GM23338 (cell line): ENCODE measurements around the gene CYP4F8. TPM values are rescaled to one million over a fixed set of nuclear protein-coding genes. Genes with fewer than 3 reads are reported as not detected.

Experiments
- ATAC-seq: fragments of 200-7000 bp; cut with Tn5 transposase; 3 replicates; pipeline ENCODE4 v1.9.1; 2020
- DNase-seq: peaks from one replicate; pipeline ENCODE4 v3.0.0-alpha.2; 2015; ENCODE audit warnings: low spot score
- H2AFZ ChIP-seq: fragments of 200-600 bp; sonication (generic); 2 replicates; pipeline ENCODE4 v1.8.0; 2016; ENCODE audit warnings: antibody characterized with exemption, mild to moderate bottlenecking, moderate library complexity
- H3F3A ChIP-seq: fragments of 200-600 bp; sonication (generic); replicated peaks from 2 replicates; pipeline ENCODE4 v1.8.0; 2017; ENCODE audit warnings: antibody characterized with exemption, mixed run types, low read depth
- H3K27ac ChIP-seq: fragments of 200-600 bp; sonication (generic); 2 replicates; pipeline ENCODE4 v1.6.1; 2016; ENCODE audit warnings: low read depth
- H3K27me3 ChIP-seq: fragments of 200-600 bp; sonication (generic); 2 replicates; pipeline ENCODE4 v1.8.0; 2016; ENCODE audit warnings: mild to moderate bottlenecking, mixed run types, moderate library complexity; ENCODE audit not compliant: insufficient read depth
- H3K36me3 ChIP-seq: fragments of 200-600 bp; sonication (generic); 2 replicates; pipeline ENCODE4 v1.8.0; 2016; ENCODE audit warnings: mild to moderate bottlenecking; ENCODE audit not compliant: insufficient read depth
- H3K4me1 ChIP-seq: fragments of 200-600 bp; sonication (generic); 2 replicates; pipeline ENCODE4 v1.8.0; 2016; ENCODE audit warnings: mild to moderate bottlenecking, moderate library complexity; ENCODE audit not compliant: insufficient read depth
- H3K4me2 ChIP-seq: fragments of 200-600 bp; sonication (generic); 2 replicates; pipeline ENCODE4 v1.7.1; 2017; ENCODE audit warnings: mixed run types
- H3K4me3 ChIP-seq: fragments of 200-600 bp; sonication (generic); 2 replicates; pipeline ENCODE4 v1.6.1; 2016; ENCODE audit warnings: mixed run types
- H3K79me2 ChIP-seq: fragments of 200-600 bp; sonication (generic); replicated peaks from 2 replicates; pipeline ENCODE4 v1.8.0; 2017; ENCODE audit warnings: mild to moderate bottlenecking; ENCODE audit not compliant: insufficient read depth
- H3K9me2 ChIP-seq: fragments of 200-600 bp; sonication (generic); 2 replicates; pipeline ENCODE4 v1.8.0; 2017; ENCODE audit not compliant: insufficient read depth
- H4K20me1 ChIP-seq: fragments of 200-600 bp; sonication (generic); replicated peaks from 2 replicates; pipeline ENCODE4 v1.8.0; 2017; ENCODE audit warnings: mild to moderate bottlenecking; ENCODE audit not compliant: insufficient read depth
- H3K27ac Mint-ChIP-seq: 2 replicates; pipeline ENCODE4 v1.8.0; 2020; ENCODE audit warnings: inconsistent platforms, mild to moderate bottlenecking, moderate library complexity, mixed read lengths
- H3K27me3 Mint-ChIP-seq: 3 replicates; pipeline ENCODE4 v1.8.0; 2022; ENCODE audit warnings: low read depth, mild to moderate bottlenecking, moderate library complexity, mixed read lengths, inconsistent platforms; ENCODE audit not compliant: insufficient read depth, poor library complexity
- H3K36me3 Mint-ChIP-seq: 3 replicates; pipeline ENCODE4 v1.8.0; 2021; ENCODE audit warnings: low read depth, mild to moderate bottlenecking, inconsistent platforms, moderate library complexity, mixed read lengths
- H3K4me1 Mint-ChIP-seq: 3 replicates; pipeline ENCODE4 v1.8.0; 2020; ENCODE audit warnings: mild to moderate bottlenecking, inconsistent platforms, mixed read lengths
- H3K4me3 Mint-ChIP-seq: 3 replicates; pipeline ENCODE4 v1.8.0; 2021; ENCODE audit warnings: moderate library complexity, mild to moderate bottlenecking, inconsistent platforms, mixed read lengths
- H3K9me3 Mint-ChIP-seq: 3 replicates; pipeline ENCODE4 v1.8.0; 2020; ENCODE audit warnings: moderate library complexity, mild to moderate bottlenecking, inconsistent platforms, mixed read lengths
- CREB1 ChIP-seq: fragments of 250-450 bp; sonication (Bioruptor Pico); IDR thresholded peaks from 2 replicates; pipeline ENCODE4 v1.5.0; 2020; ENCODE audit warnings: low read depth, mild to moderate bottlenecking, moderate library complexity
- POLR2AphosphoS5 ChIP-seq: IDR thresholded peaks from 2 replicates; pipeline ENCODE4 v1.6.1; 2016; ENCODE audit warnings: antibody characterized with exemption, low read depth
- long read RNA-seq: library from polyadenylated mRNA; unstranded; transcript quantifications from one replicate; pipeline ENCODE4 v2.0.0, GENCODE V29; 2020; ENCODE audit not compliant: unreplicated experiment
- polyA plus RNA-seq: library from polyadenylated mRNA; unstranded; fragments of >200 nt; fragmentation: Nextera tagmentation; extraction: Ambion mirVana; gene quantifications from 2 replicates; pipeline ENCODE4 v1.2.1, GENCODE V29; 2016
- total RNA-seq: library from RNA; depleted of rRNA; stranded (reverse); fragments of >200 nt; shearing (Covaris generic); gene quantifications from 2 replicates; pipeline ENCODE4 v1.2.3, GENCODE V29; 2014; rRNA removed
- TF ChIP-seq, protein P1 (sequence below), 2 experiments: fragments of 200-600 bp in 1 of 2; sonication (generic) in 1 of 2; conservative IDR thresholded peaks; 2 replicates each; pipeline versions ENCODE4 v1.5.1 to v1.6.1; 2016 to 2017; ENCODE audit warnings: antibody characterized with exemption in 2 of 2, low read depth in 2 of 2, mild to moderate bottlenecking in 2 of 2, moderate library complexity in 1 of 2
- TF ChIP-seq, protein P2 (sequence below): IDR thresholded peaks from one replicate; pipeline ENCODE4 v1.6.1; 2018; ENCODE audit warnings: antibody characterized with exemption; ENCODE audit not compliant: unreplicated experiment

CYP4F8 gene, protein sequence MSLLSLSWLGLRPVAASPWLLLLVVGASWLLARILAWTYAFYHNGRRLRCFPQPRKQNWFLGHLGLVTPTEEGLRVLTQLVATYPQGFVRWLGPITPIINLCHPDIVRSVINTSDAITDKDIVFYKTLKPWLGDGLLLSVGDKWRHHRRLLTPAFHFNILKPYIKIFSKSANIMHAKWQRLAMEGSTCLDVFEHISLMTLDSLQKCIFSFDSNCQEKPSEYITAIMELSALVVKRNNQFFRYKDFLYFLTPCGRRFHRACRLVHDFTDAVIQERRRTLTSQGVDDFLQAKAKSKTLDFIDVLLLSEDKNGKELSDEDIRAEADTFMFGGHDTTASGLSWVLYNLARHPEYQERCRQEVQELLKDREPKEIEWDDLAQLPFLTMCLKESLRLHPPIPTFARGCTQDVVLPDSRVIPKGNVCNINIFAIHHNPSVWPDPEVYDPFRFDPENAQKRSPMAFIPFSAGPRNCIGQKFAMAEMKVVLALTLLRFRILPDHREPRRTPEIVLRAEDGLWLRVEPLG
- total RNA-seq (not detected in 2 replicates), polyA plus RNA-seq (not detected in 2 replicates)
- long read RNA-seq: 0 reads

DNA sequence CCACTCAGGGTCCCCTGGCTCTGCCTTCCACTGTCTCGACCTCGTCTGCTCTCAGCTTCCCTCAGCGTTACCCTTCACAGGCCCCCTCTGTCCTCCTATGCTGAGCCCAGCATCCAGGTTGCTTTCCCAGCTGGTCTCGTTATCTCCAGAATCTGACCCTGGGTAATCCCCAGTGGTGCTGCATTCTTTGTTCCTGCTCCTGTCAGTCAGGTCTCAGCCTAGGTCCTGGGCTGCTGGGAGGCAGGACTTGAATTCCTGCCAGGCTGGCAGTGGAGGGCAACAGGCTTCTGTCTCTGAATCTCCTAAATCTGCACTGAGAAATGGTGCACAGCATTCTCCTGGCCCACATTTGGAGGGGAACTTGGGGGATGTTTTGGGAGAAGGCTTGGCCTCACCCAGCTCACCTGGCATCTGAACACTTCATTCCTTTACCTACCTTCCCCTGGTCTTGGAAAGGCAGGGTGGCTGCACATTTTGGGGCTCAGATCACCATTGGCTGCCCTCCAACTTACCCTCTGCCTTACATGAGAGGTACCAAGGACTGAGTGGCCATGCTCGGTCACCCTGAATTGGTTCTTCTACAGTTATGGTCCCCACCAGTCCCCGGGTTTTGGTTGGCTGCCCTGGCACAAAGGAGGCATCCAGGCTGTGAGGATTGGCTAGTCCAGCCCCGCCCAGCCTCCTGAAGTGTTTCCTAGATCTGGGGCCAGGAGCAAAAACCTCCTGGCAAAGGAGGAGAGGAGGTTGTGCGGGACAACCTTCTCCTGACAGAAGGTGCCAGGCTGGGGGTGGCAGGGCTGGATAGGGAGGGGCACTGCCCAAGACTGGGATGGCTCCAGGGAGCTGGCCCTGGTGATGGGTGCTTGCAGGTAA, at the start of gene CYP4F8:
Gene CYP4F8, plus strand, starts transcription at position 712 of the 873 bp plus-strand sequence. CDS start 399 bp downstream, outside the sequence.
- no peak within 1 kb of the TSS for H3K27ac Mint-ChIP-seq
- H3K27ac ChIP-seq: no peak within 1 kb of the TSS

More for the DNA sequence above, at the start of gene CYP4F8:
- H3K36me3 Mint-ChIP-seq: peaks cover 39% of the 10 kb centered on the region
- DNase-seq (no peak), ATAC-seq (no peak)
- H3K27me3 Mint-ChIP-seq: peaks cover 8% of the 10 kb centered on the region
- Histone ChIP-seq H3F3A (no peaks in the 10 kb centered on the region), H3K4me2 (no peak within 1 kb of the TSS), H3K4me1 (no peaks in the 10 kb centered on the region), H3K79me2 (no peaks in the 10 kb centered on the region), H4K20me1 (no peaks in the 10 kb centered on the region), H3K4me3 (no peak within 1 kb of the TSS), H3K36me3 (no peaks in the 10 kb centered on the region), H2AFZ (no peak within 1 kb of the TSS), H3K27me3 (no peaks in the 10 kb centered on the region), H3K9me2 (no peaks in the 10 kb centered on the region)
- H3K4me1 Mint-ChIP-seq: no peaks in the 10 kb centered on the region; the same call in 2 of the 3 replicates
- peaks cover 99% of the 10 kb centered on the region for H3K9me3 Mint-ChIP-seq
- TF ChIP-seq, protein P1, sequence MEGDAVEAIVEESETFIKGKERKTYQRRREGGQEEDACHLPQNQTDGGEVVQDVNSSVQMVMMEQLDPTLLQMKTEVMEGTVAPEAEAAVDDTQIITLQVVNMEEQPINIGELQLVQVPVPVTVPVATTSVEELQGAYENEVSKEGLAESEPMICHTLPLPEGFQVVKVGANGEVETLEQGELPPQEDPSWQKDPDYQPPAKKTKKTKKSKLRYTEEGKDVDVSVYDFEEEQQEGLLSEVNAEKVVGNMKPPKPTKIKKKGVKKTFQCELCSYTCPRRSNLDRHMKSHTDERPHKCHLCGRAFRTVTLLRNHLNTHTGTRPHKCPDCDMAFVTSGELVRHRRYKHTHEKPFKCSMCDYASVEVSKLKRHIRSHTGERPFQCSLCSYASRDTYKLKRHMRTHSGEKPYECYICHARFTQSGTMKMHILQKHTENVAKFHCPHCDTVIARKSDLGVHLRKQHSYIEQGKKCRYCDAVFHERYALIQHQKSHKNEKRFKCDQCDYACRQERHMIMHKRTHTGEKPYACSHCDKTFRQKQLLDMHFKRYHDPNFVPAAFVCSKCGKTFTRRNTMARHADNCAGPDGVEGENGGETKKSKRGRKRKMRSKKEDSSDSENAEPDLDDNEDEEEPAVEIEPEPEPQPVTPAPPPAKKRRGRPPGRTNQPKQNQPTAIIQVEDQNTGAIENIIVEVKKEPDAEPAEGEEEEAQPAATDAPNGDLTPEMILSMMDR (conservative IDR thresholded peaks at IDR 0.05; ENCODE audit: low read depth in 2 of 2): no peak
- no peak for TF ChIP-seq CREB1 (CRISPR knock-in tag)
- no peak for TF ChIP-seq POLR2AphosphoS5
- TF ChIP-seq, protein P2, sequence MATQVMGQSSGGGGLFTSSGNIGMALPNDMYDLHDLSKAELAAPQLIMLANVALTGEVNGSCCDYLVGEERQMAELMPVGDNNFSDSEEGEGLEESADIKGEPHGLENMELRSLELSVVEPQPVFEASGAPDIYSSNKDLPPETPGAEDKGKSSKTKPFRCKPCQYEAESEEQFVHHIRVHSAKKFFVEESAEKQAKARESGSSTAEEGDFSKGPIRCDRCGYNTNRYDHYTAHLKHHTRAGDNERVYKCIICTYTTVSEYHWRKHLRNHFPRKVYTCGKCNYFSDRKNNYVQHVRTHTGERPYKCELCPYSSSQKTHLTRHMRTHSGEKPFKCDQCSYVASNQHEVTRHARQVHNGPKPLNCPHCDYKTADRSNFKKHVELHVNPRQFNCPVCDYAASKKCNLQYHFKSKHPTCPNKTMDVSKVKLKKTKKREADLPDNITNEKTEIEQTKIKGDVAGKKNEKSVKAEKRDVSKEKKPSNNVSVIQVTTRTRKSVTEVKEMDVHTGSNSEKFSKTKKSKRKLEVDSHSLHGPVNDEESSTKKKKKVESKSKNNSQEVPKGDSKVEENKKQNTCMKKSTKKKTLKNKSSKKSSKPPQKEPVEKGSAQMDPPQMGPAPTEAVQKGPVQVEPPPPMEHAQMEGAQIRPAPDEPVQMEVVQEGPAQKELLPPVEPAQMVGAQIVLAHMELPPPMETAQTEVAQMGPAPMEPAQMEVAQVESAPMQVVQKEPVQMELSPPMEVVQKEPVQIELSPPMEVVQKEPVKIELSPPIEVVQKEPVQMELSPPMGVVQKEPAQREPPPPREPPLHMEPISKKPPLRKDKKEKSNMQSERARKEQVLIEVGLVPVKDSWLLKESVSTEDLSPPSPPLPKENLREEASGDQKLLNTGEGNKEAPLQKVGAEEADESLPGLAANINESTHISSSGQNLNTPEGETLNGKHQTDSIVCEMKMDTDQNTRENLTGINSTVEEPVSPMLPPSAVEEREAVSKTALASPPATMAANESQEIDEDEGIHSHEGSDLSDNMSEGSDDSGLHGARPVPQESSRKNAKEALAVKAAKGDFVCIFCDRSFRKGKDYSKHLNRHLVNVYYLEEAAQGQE: no peak
- no peak within 1 kb of the TSS for H3K4me3 Mint-ChIP-seq
